ENCODE measurements around the gene OAT.
A peak's percentile ranks its signal among the peaks of the same experiment; 100 is the strongest.

Gene OAT

DNA sequence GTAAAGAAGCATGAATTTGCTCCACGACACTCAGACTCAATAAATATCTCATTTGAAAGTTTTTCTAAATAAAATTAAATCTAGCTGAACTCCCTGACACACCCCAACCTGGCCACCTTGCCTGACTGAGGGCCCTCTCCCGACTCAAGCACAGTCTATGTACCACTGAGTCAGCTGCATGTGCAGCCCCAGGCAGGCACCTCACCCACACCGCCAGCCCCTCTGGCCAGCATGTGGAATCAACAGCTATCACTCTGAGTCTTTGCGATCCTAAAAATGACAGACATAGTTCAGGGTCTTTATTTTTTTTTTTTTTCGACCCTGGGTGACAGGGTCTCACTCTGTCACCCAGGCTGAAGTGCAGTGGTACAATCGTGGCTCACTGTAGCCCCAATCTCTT is 35.2 kb downstream of the OAT start:
- Histone ChIP-seq H3K4me2 (ENCODE audit: low read length, poor library complexity, severe bottlenecking) (no peak overlapping the region), H3K79me1 (replicated peaks; ENCODE audit: low read length, poor library complexity, severe bottlenecking) (no peaks in the 10 kb centered on the region), H3K9me3 (ENCODE audit: control insufficient read depth, low read length) (no peaks in the 10 kb centered on the region), H2BK15ac (ENCODE audit: low read depth, poor library complexity, severe bottlenecking) (no peak overlapping the region), H3K27ac (ENCODE audit: low read length, poor library complexity, severe bottlenecking) (no peak overlapping the region), H2AK5ac (ENCODE audit: low read length, severe bottlenecking) (no peak overlapping the region), H2BK5ac (ENCODE audit: low read depth, low read length, poor library complexity, severe bottlenecking) (no peak overlapping the region), H2AFZ (ENCODE audit: low read depth, low read length) (no peak overlapping the region), H2BK120ac (ENCODE audit: low read depth, low read length) (no peak overlapping the region), H2BK12ac (ENCODE audit: low read length in 2 of 2) (no peak overlapping the region), H3K18ac (ENCODE audit: low read depth in 1 of 2, low read length in 2 of 2) (peak overlapping the region in 1 of 2 experiments; percentile 18), H3K27me3 (ENCODE audit: control insufficient read depth in 1 of 2, insufficient read depth in 1 of 2, low read length in 2 of 2) (peaks cover 0 to 46% of the 10 kb centered on the region in 2 experiments), H3K23ac (ENCODE audit: low read length in 2 of 2) (no peak overlapping the region), H3K36me3 (ENCODE audit: control insufficient read depth in 1 of 2, insufficient read depth in 2 of 2, low read depth in 1 of 2, low read length in 2 of 2) (no peaks in the 10 kb centered on the region), H4K8ac (ENCODE audit: low read length) (no peak overlapping the region), H3K14ac (ENCODE audit: low read length in 2 of 2) (no peak overlapping the region), H3K4me1 (ENCODE audit: control insufficient read depth, insufficient read depth, low read depth, low read length) (peaks cover 23% of the 10 kb centered on the region), H3K9ac (ENCODE audit: low read length) (no peak overlapping the region), H4K91ac (ENCODE audit: low read length) (no peak overlapping the region), H3K4ac (ENCODE audit: low read depth in 1 of 2, low read length in 2 of 2) (no peak overlapping the region), H3K4me3 (ENCODE audit: insufficient read depth in 1 of 2, low read depth in 1 of 2, low read length in 2 of 2) (no peak overlapping the region)
- no peak for DNase-seq
- 80% methylated on average over 5 of the region's 6 CpGs for WGBS

DNA sequence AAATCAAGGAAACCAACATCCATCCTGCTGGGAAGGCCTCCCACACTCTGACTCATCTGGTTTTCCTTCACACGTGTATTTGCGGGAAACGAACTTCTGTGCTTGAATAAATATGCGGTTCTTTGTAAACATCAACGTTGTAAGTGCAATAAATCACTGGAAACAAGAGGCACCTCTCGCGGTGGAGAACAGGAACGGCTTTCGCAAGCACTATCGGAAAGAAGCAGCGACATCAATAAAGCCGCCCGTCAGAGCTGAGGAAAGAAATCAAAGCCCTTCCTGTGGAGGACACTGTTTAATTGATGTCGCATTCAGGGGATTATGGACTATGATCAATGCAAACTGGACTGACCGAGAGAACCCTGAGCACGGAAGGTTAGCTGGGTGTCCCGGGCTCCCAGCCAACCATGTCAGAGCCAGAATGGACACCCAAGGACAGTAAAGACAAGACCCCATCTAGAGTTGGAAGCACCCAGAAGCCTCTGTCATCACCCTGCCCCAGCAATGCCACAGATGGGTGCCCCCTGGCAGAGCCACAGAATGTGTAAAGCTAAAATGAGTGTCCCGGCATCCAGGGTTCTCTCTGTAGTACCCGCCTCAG is 37.6 kb downstream of the OAT start:
- H3K4ac ChIP-seq (ENCODE audit: low read depth in 1 of 2, low read length in 2 of 2) = peak overlapping the region; percentile 13 to 78
- H3K9ac ChIP-seq (ENCODE audit: low read length) = no peak overlapping the region
- H3K36me3 ChIP-seq (ENCODE audit: control insufficient read depth in 1 of 2, insufficient read depth in 2 of 2, low read depth in 1 of 2, low read length in 2 of 2) = no peaks in the 10 kb centered on the region
- H3K18ac ChIP-seq (ENCODE audit: low read depth in 1 of 2, low read length in 2 of 2) = peak overlapping the region in 1 of 2 experiments; percentile 46
- H2BK120ac ChIP-seq (ENCODE audit: low read depth, low read length) = no peak overlapping the region
- no peak overlapping the region for H3K14ac ChIP-seq (ENCODE audit: low read length in 2 of 2)
- H3K23ac ChIP-seq (ENCODE audit: low read length in 2 of 2) = no peak overlapping the region
- H2BK5ac ChIP-seq (ENCODE audit: low read depth, low read length, poor library complexity, severe bottlenecking) = no peak overlapping the region
- WGBS = 56% methylated on average over 19 of the region's 19 CpGs
- peaks cover 0 to 63% of the 10 kb centered on the region in 2 experiments for H3K27me3 ChIP-seq (ENCODE audit: control insufficient read depth in 1 of 2, insufficient read depth in 1 of 2, low read length in 2 of 2)
- no peak overlapping the region for H2AFZ ChIP-seq (ENCODE audit: low read depth, low read length)
- peak overlapping the region in 1 of 2 experiments; percentile 86 for H2BK12ac ChIP-seq (ENCODE audit: low read length in 2 of 2)
- no peak overlapping the region for H3K4me3 ChIP-seq (ENCODE audit: insufficient read depth in 1 of 2, low read depth in 1 of 2, low read length in 2 of 2)
- peak; percentile 89 for DNase-seq
- no peak overlapping the region for H2BK15ac ChIP-seq (ENCODE audit: low read depth, poor library complexity, severe bottlenecking)
- H3K79me1 ChIP-seq (replicated peaks; ENCODE audit: low read length, poor library complexity, severe bottlenecking) = no peaks in the 10 kb centered on the region
- H4K91ac ChIP-seq (ENCODE audit: low read length) = peak overlapping the region; percentile 8
- no peak overlapping the region for H2AK5ac ChIP-seq (ENCODE audit: low read length, severe bottlenecking)
- H4K8ac ChIP-seq (ENCODE audit: low read length) = no peak overlapping the region
- H3K4me1 ChIP-seq (ENCODE audit: control insufficient read depth, insufficient read depth, low read depth, low read length) = peaks cover 19% of the 10 kb centered on the region
- H3K9me3 ChIP-seq (ENCODE audit: control insufficient read depth, low read length) = no peaks in the 10 kb centered on the region
- H3K27ac ChIP-seq (ENCODE audit: low read length, poor library complexity, severe bottlenecking) = no peak overlapping the region
- H3K4me2 ChIP-seq (ENCODE audit: low read length, poor library complexity, severe bottlenecking) = no peak overlapping the region

DNA sequence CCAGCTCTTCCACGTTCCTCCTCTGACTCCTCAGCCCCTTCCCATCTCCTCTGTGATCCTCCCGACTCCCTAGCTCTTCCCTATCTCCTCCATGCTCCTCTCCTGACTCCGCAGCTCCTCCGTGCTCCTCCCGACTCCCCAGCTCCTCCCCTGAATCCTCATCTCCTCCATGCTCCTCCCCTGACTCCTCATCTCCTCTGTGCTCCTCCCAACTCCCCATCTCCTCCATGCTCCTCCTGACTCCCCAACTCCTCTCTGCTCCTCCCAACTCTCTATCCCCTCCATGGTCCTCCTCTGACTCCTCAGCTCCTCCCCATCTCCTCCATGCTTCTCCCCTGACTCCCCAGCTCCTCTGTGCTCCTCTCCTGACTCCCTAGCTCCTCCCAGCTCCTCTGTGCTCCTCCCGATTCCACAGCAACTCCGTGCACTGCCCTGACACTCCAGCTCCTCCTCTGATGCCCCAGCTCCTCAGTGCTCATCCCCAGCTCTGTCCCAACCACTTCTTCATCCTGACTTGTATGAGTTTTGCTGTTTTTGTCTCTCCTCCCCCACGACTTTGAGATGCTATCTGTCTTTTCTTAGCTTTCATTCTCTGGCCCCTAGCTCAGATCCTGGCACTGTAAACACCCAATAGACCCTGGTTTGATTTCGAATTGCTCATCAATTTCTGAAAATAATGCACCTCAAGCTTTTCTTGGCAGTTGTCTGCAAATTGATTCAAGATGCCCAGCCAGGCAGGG is 38.3 kb downstream of the OAT start:
- Histone ChIP-seq H3K36me3 (ENCODE audit: control insufficient read depth in 1 of 2, insufficient read depth in 2 of 2, low read depth in 1 of 2, low read length in 2 of 2) (no peaks in the 10 kb centered on the region), H3K4me2 (ENCODE audit: low read length, poor library complexity, severe bottlenecking) (no peak overlapping the region), H3K9me3 (ENCODE audit: control insufficient read depth, low read length) (no peaks in the 10 kb centered on the region), H3K14ac (ENCODE audit: low read length in 2 of 2) (peak overlapping the region in 1 of 2 experiments; percentile 15), H3K4ac (ENCODE audit: low read depth in 1 of 2, low read length in 2 of 2) (peak overlapping the region in 1 of 2 experiments; percentile 9), H3K23ac (ENCODE audit: low read length in 2 of 2) (no peak overlapping the region), H2BK120ac (ENCODE audit: low read depth, low read length) (peak overlapping the region; percentile 61), H3K9ac (ENCODE audit: low read length) (no peak overlapping the region), H2BK12ac (ENCODE audit: low read length in 2 of 2) (peak overlapping the region; percentile 38 to 77), H3K4me1 (ENCODE audit: control insufficient read depth, insufficient read depth, low read depth, low read length) (peaks cover 18% of the 10 kb centered on the region), H2BK5ac (ENCODE audit: low read depth, low read length, poor library complexity, severe bottlenecking) (no peak overlapping the region), H3K27me3 (ENCODE audit: control insufficient read depth in 1 of 2, insufficient read depth in 1 of 2, low read length in 2 of 2) (peaks cover 0 to 64% of the 10 kb centered on the region in 2 experiments), H3K18ac (ENCODE audit: low read depth in 1 of 2, low read length in 2 of 2) (peak overlapping the region; percentile 34 to 41), H3K27ac (ENCODE audit: low read length, poor library complexity, severe bottlenecking) (no peak overlapping the region), H3K79me1 (replicated peaks; ENCODE audit: low read length, poor library complexity, severe bottlenecking) (no peaks in the 10 kb centered on the region), H4K91ac (ENCODE audit: low read length) (peak overlapping the region; percentile 62), H4K8ac (ENCODE audit: low read length) (peak overlapping the region; percentile 38), H2AFZ (ENCODE audit: low read depth, low read length) (no peak overlapping the region), H3K4me3 (ENCODE audit: insufficient read depth in 1 of 2, low read depth in 1 of 2, low read length in 2 of 2) (no peak overlapping the region), H2AK5ac (ENCODE audit: low read length, severe bottlenecking) (no peak overlapping the region), H2BK15ac (ENCODE audit: low read depth, poor library complexity, severe bottlenecking) (peak overlapping the region; percentile 73)
- no peak for DNase-seq
- WGBS = 70% methylated on average over 9 of the region's 9 CpGs

DNA sequence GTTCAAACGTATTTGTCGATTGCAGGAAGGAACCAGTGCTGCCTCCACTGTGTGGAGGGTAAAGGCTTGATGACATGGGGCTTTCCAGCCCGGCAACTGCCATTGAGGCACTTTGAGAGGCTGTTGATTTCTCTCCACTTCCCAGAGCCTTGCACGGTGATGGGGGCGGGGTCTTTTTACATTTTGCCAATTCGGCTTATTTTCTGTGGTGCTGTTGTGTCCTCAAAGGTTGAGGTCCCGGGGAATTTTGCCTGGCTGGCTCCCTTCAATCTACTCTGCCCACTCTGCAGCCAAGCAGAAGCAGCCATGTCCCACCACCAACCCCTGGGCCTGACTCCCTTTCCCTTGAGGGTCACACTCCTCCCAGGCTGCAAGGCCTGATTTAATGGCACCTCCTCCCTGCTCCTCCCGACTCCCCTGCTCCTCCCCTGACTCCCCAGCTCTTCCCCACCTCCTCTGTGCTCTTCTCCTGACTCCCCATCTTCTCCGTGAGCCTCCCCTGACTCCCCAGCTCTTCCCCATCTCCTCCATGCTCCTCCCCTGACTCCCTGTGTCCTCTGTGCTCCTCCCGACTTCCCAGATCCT is 39.0 kb downstream of the OAT start:
- H2AK5ac ChIP-seq (ENCODE audit: low read length, severe bottlenecking) = no peak overlapping the region
- peak overlapping the region; percentile 61 for H2BK120ac ChIP-seq (ENCODE audit: low read depth, low read length)
- no peak overlapping the region for H3K23ac ChIP-seq (ENCODE audit: low read length in 2 of 2)
- WGBS = 80% methylated on average over 10 of the region's 10 CpGs
- no peaks in the 10 kb centered on the region for H3K79me1 ChIP-seq (replicated peaks; ENCODE audit: low read length, poor library complexity, severe bottlenecking)
- no peaks in the 10 kb centered on the region for H3K9me3 ChIP-seq (ENCODE audit: control insufficient read depth, low read length)
- no peaks in the 10 kb centered on the region for H3K36me3 ChIP-seq (ENCODE audit: control insufficient read depth in 1 of 2, insufficient read depth in 2 of 2, low read depth in 1 of 2, low read length in 2 of 2)
- no peak overlapping the region for H2BK5ac ChIP-seq (ENCODE audit: low read depth, low read length, poor library complexity, severe bottlenecking)
- H3K4me1 ChIP-seq (ENCODE audit: control insufficient read depth, insufficient read depth, low read depth, low read length) = peaks cover 18% of the 10 kb centered on the region
- H2AFZ ChIP-seq (ENCODE audit: low read depth, low read length) = no peak overlapping the region
- H4K91ac ChIP-seq (ENCODE audit: low read length) = peak overlapping the region; percentile 53
- no peak overlapping the region for H4K8ac ChIP-seq (ENCODE audit: low read length)
- H3K14ac ChIP-seq (ENCODE audit: low read length in 2 of 2) = no peak overlapping the region
- H3K9ac ChIP-seq (ENCODE audit: low read length) = no peak overlapping the region
- peaks cover 0 to 71% of the 10 kb centered on the region in 2 experiments for H3K27me3 ChIP-seq (ENCODE audit: control insufficient read depth in 1 of 2, insufficient read depth in 1 of 2, low read length in 2 of 2)
- no peak overlapping the region for H2BK15ac ChIP-seq (ENCODE audit: low read depth, poor library complexity, severe bottlenecking)
- no peak for DNase-seq
- H3K4me2 ChIP-seq (ENCODE audit: low read length, poor library complexity, severe bottlenecking) = no peak overlapping the region
- peak overlapping the region; percentile 38 to 63 for H2BK12ac ChIP-seq (ENCODE audit: low read length in 2 of 2)
- H3K4me3 ChIP-seq (ENCODE audit: insufficient read depth in 1 of 2, low read depth in 1 of 2, low read length in 2 of 2) = no peak overlapping the region
- no peak overlapping the region for H3K4ac ChIP-seq (ENCODE audit: low read depth in 1 of 2, low read length in 2 of 2)
- H3K27ac ChIP-seq (ENCODE audit: low read length, poor library complexity, severe bottlenecking) = no peak overlapping the region
- peak overlapping the region in 1 of 2 experiments; percentile 49 for H3K18ac ChIP-seq (ENCODE audit: low read depth in 1 of 2, low read length in 2 of 2)

Data from mesenchymal stem cell (in vitro differentiated cells and primary cell).